Uterus (tissue), 2 donors: ENCODE results near the gene KRT6C.

Experiments used
- CTCF ChIP-seq, 4 experiments: fragments of 200-600 bp in 2 of 4; fragments of 450-650 bp in 2 of 4; sonication (generic) in 2 of 4; IDR thresholded peaks; one replicate each; pipeline ENCODE4 v1.5.1; 2016 to 2019; ENCODE audit warnings: antibody characterized with exemption in 4 of 4, mild to moderate bottlenecking in 2 of 4, moderate library complexity in 1 of 4
- POLR2A ChIP-seq, 2 donors: fragments of 450-650 bp; IDR thresholded peaks; one replicate each; pipeline ENCODE4 v1.6.1; 2016; ENCODE audit warnings: antibody characterized with exemption in 2 of 2, mild to moderate bottlenecking in 1 of 2, moderate library complexity in 1 of 2

- TF ChIP-seq CTCF (IDR thresholded peaks at IDR 0.05), result no peak
- no peak for TF ChIP-seq POLR2A (IDR thresholded peaks at IDR 0.05)
Observed at GRCh38 chr12:52521175-52521567, 47.6 kb upstream of the KRT6C start.
